ENCODE measurements around the gene TUBB2A.

DNA sequence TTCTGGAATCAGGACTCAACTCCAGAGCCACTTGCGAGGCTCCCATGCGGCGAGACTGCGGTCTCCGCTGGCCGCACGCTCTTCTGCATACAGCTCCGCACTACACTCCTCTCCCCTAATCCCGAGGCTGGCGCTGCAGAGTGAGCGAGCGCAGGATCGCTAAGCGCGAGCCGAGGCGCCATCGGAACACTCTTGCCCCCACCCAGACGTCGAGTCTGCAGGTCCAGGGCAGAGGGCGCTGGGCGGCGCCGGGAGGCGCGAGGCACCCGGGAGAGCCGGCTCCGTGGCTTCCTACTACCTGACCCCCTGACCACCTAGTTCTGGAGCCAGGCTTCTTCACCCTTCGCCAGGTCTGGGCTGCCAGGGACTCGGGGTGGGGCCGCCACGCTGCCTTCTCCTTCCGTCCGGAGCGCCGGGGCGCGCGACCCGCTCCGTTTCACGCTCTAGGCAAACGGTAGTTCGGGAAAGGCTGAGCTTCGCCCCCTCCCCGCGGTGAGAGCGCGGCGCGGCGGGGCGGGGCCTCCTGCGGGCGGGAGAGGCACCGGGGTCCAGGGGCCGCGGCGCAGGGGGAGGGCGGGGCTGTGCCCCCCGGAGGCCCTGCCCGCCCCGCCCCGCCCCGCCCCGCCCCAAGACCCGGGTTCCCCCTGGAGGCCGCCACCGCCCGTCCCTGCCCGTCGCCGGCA, 5.4 kb upstream of the TUBB2A start:
- TF ChIP-seq, protein P1, sequence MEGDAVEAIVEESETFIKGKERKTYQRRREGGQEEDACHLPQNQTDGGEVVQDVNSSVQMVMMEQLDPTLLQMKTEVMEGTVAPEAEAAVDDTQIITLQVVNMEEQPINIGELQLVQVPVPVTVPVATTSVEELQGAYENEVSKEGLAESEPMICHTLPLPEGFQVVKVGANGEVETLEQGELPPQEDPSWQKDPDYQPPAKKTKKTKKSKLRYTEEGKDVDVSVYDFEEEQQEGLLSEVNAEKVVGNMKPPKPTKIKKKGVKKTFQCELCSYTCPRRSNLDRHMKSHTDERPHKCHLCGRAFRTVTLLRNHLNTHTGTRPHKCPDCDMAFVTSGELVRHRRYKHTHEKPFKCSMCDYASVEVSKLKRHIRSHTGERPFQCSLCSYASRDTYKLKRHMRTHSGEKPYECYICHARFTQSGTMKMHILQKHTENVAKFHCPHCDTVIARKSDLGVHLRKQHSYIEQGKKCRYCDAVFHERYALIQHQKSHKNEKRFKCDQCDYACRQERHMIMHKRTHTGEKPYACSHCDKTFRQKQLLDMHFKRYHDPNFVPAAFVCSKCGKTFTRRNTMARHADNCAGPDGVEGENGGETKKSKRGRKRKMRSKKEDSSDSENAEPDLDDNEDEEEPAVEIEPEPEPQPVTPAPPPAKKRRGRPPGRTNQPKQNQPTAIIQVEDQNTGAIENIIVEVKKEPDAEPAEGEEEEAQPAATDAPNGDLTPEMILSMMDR (IDR thresholded peaks at IDR 0.05; ENCODE audit: insufficient read depth, low read depth, low read length) = no peak
- no peak for TF ChIP-seq EZH2 (IDR thresholded peaks at IDR 0.05; ENCODE audit: insufficient read depth, low read length)

Measured in astrocyte (in vitro differentiated cells and primary cell).